ENCODE measurements around the gene TNRC18.

- TF ChIP-seq CTCF (IDR thresholded peaks at IDR 0.05; ENCODE audit: poor library complexity, severe bottlenecking) = no peak
- TF ChIP-seq POLR2AphosphoS5 (IDR thresholded peaks at IDR 0.05) = no peak
- TF ChIP-seq EP300 (conservative IDR thresholded peaks at IDR 0.05; ENCODE audit: poor library complexity, severe bottlenecking) = no peak
- no peak for TF ChIP-seq TAF1 (IDR thresholded peaks at IDR 0.05; ENCODE audit: low read depth)
- TF ChIP-seq EZH2 (IDR thresholded peaks at IDR 0.05; ENCODE audit: borderline replicate concordance, insufficient read depth, low read length, poor library complexity, severe bottlenecking) = no peak
- no peak for TF ChIP-seq MXI1 (conservative IDR thresholded peaks at IDR 0.05; ENCODE audit: poor library complexity, severe bottlenecking)
Observed at GRCh38 chr7:5393748-5394147, 29.9 kb downstream of the TNRC18 start.
